Stomach (tissue), 9 donors: Measurements from ENCODE around the gene DDIAS. TPM values are rescaled to one million over a fixed set of nuclear protein-coding genes. Genes with fewer than 3 reads are reported as not detected.
"Not testable (repeated sequence)": the region's sequence is repeated elsewhere in the genome, so short reads cannot be mapped to it uniquely, and the experiment has no call there.

Experiments
- DNase-seq, 2 donors: peaks; one replicate each; pipeline versions ENCODE4 v3.0.0 to v3.0.0-alpha.2; 2013 to 2019
- H3K27ac ChIP-seq, 5 donors: fragments of 200-600 bp in 4 of 5; sonication (generic) in 4 of 5; one replicate each; pipeline ENCODE4 v1.5.1; 2013 to 2019; ENCODE audit warnings: mild to moderate bottlenecking in 1 of 5, moderate library complexity in 1 of 5
- H3K27me3 ChIP-seq, 3 donors: fragments of 200-600 bp; sonication (generic); one replicate each; pipeline ENCODE4 v1.5.1; 2017 to 2019; ENCODE audit warnings: mixed run types in 1 of 3
- H3K36me3 ChIP-seq, 4 donors: fragments of 200-600 bp; sonication (generic); 1 replicate in 3 of 4; 2 replicates in 1 of 4; pipeline ENCODE4 v1.5.1; 2016 to 2019
- H3K4me1 ChIP-seq, 4 donors: fragments of 200-600 bp; sonication (generic); one replicate each; pipeline ENCODE4 v1.5.1; 2016 to 2019
- H3K4me3 ChIP-seq, 4 donors: fragments of 200-600 bp; sonication (generic) in 3 of 4; one replicate each; pipeline ENCODE4 v1.5.1; 2016 to 2019; ENCODE audit warnings: mild to moderate bottlenecking in 1 of 4
- H3K9me3 ChIP-seq, 4 donors: fragments of 200-600 bp; sonication (generic); one replicate each; pipeline ENCODE4 v1.5.1; 2016 to 2019
- CTCF ChIP-seq, 7 experiments: fragments of 450-650 bp in 4 of 7; fragments of 200-600 bp in 3 of 7; sonication (generic) in 3 of 7; IDR thresholded peaks; one replicate each; pipeline ENCODE4 v1.5.1; 2016 to 2019; ENCODE audit warnings: antibody characterized with exemption in 7 of 7, control low read depth in 2 of 7, mild to moderate bottlenecking in 1 of 7
- EP300 ChIP-seq: sonication (generic); formaldehyde crosslinking; IDR thresholded peaks from one replicate; pipeline ENCODE4 v1.6.1; 2017; ENCODE audit warnings: antibody characterized with exemption
- POLR2A ChIP-seq, 4 donors: fragments of 450-650 bp; IDR thresholded peaks; one replicate each; pipeline ENCODE4 v1.6.1; 2016; ENCODE audit warnings: antibody characterized with exemption in 4 of 4, control low read depth in 2 of 4, mild to moderate bottlenecking in 1 of 4, moderate library complexity in 1 of 4
- POLR2AphosphoS5 ChIP-seq, 3 donors: sonication (generic); formaldehyde crosslinking; IDR thresholded peaks; one replicate each; pipeline ENCODE4 v1.6.1; 2016; ENCODE audit warnings: antibody characterized with exemption in 3 of 3
- WGBS, 5 donors: extraction: QIAGEN DNeasy Blood & Tissue Kit in 3 of 5; methylation state at CpG; one replicate each; pipeline versions ENCODE4 v1.1.5 to v1.1.7; 2013 to 2018; 5-methylcytosine and 5-hydroxymethylcytosine counted together
- intact Hi-C: fragments of 100-400 bp; cut with DNase I; formaldehyde crosslinking; loops from one replicate; pipeline ENCODE4 v1.15.1; 2023; ENCODE audit warnings: low total_unique reads
- polyA plus RNA-seq, 3 donors: library from polyadenylated mRNA; stranded (reverse); fragments of 200-250 nt; gene quantifications; one replicate each; pipeline ENCODE4 v1.2.3, GENCODE V29; 2013
- total RNA-seq, 5 donors: library from RNA; depleted of rRNA; stranded (reverse); fragments of >200 nt; gene quantifications; one replicate each; pipeline versions ENCODE4 v1.1.0 to v1.2.3, GENCODE V29; 2014 to 2016
- donor health status: healthy with polysubstance abuse.
- donor health status: Bipolar disorder and iron deficiency.
- donor health status: healthy.

Gene DDIAS
- total and polyA plus RNA-seq, 8 donors, result 0.31 to 2.6 (median 1.6) TPM; not detected in 3

GRCh38 chr11:82942376-82942775, 40.8 kb downstream of the DDIAS start:
- H3K27me3 ChIP-seq, result no peaks in the 10 kb centered on the region
- WGBS, 5 donors, result 95 to 98% (median 98%) methylated on average over 2 of the region's 2 CpGs; no CpG with 5 or more reads in 2 of the 5 donors
- no peaks in the 10 kb centered on the region for H3K4me1 ChIP-seq
- TF ChIP-seq EP300 (no peak), POLR2AphosphoS5 (IDR thresholded peaks at IDR 0.05) (no peak), CTCF (IDR thresholded peaks at IDR 0.05) (no peak)
- H3K27ac ChIP-seq, result no peak overlapping the region
- no peak for DNase-seq
- no peak overlapping the region for H3K4me3 ChIP-seq
- H3K9me3 ChIP-seq, result no peaks in the 10 kb centered on the region
- intact Hi-C loops, result no loop called here
- no peaks in the 10 kb centered on the region for H3K36me3 ChIP-seq

GRCh38 chr11:82943430-82943829, 41.9 kb downstream of the DDIAS start:
- DNase-seq, H3K27me3 ChIP-seq, H3K9me3 ChIP-seq, intact Hi-C loops, H3K4me1 ChIP-seq, H3K27ac ChIP-seq, H3K4me3 ChIP-seq, H3K36me3 ChIP-seq: not testable (repeated sequence)
- 38 to 76% (median 53%) methylated on average over 1 of the region's 1 CpG for WGBS, 5 donors
- TF ChIP-seq POLR2AphosphoS5 (IDR thresholded peaks at IDR 0.05), result peak in 1 of 3 donors; percentile 24

GRCh38 chr11:82944198-82944597, 42.7 kb downstream of the DDIAS start:
- Histone ChIP-seq H3K27me3 (no peaks in the 10 kb centered on the region), H3K4me1 (no peaks in the 10 kb centered on the region), H3K36me3 (no peaks in the 10 kb centered on the region), H3K4me3 (no peak overlapping the region), H3K27ac (no peak overlapping the region), H3K9me3 (peaks cover 0 to under 1% (median 0%) of the 10 kb centered on the region in 4 donors)
- 75 to 93% (median 90%) methylated on average over 2 of the region's 2 CpGs for WGBS, 5 donors
- intact Hi-C loops, result no loop called here
- TF ChIP-seq POLR2AphosphoS5 (IDR thresholded peaks at IDR 0.05), result no peak
- no peak for TF ChIP-seq CTCF (IDR thresholded peaks at IDR 0.05)
- TF ChIP-seq EP300, result no peak
- no peak for TF ChIP-seq POLR2A (IDR thresholded peaks at IDR 0.05)
- DNase-seq, result no peak

GRCh38 chr11:82945041-82945440, 43.5 kb downstream of the DDIAS start:
- intact Hi-C loops, DNase-seq, H3K27ac ChIP-seq, H3K4me3 ChIP-seq, H3K9me3 ChIP-seq, H3K36me3 ChIP-seq, H3K27me3 ChIP-seq, H3K4me1 ChIP-seq: not testable (repeated sequence)
- 80 to 91% (median 85%) methylated on average over 1 of the region's 1 CpG for WGBS, 5 donors

GRCh38 chr11:82945682-82946081, 44.1 kb downstream of the DDIAS start:
- Histone ChIP-seq H3K4me3 (no peak overlapping the region), H3K36me3 (no peaks in the 10 kb centered on the region), H3K4me1 (no peaks in the 10 kb centered on the region), H3K27me3 (no peaks in the 10 kb centered on the region), H3K27ac (no peak overlapping the region), H3K9me3 (peaks cover 0 to 9% (median 0%) of the 10 kb centered on the region in 4 donors)
- TF ChIP-seq POLR2AphosphoS5 (IDR thresholded peaks at IDR 0.05) (no peak), CTCF (IDR thresholded peaks at IDR 0.05) (no peak), EP300 (no peak), POLR2A (IDR thresholded peaks at IDR 0.05) (no peak)
- intact Hi-C loops, result no loop called here
- no peak for DNase-seq

- H3K27me3 ChIP-seq, result no peaks in the 10 kb centered on the region
- H3K36me3 ChIP-seq, result no peaks in the 10 kb centered on the region
- no peak overlapping the region for H3K4me3 ChIP-seq
- no peak for DNase-seq
- H3K27ac ChIP-seq, result no peak overlapping the region
- H3K4me1 ChIP-seq, result no peaks in the 10 kb centered on the region
- TF ChIP-seq EP300, result no peak
- intact Hi-C loops, result no loop called here
- H3K9me3 ChIP-seq, result peaks cover 0 to 19% (median 9%) of the 10 kb centered on the region in 4 donors
Measured at GRCh38 chr11:82949352-82949751, 47.8 kb downstream of the DDIAS start.

- peaks cover 0 to 23% (median 11%) of the 10 kb centered on the region in 4 donors for H3K9me3 ChIP-seq
- DNase-seq, H3K27ac ChIP-seq, H3K4me1 ChIP-seq, intact Hi-C loops, H3K36me3 ChIP-seq, H3K27me3 ChIP-seq, H3K4me3 ChIP-seq: not testable (repeated sequence)
- 95 to 100% (median 98%) methylated on average over 2 of the region's 2 CpGs for WGBS, 5 donors
Measured at GRCh38 chr11:82950502-82950901, 49.0 kb downstream of the DDIAS start.

- 59 to 73% (median 62%) methylated on average over 9 of the region's 9 CpGs for WGBS, 5 donors
- DNase-seq, result peak; percentile 38 to 51
- H3K4me3 ChIP-seq, H3K36me3 ChIP-seq, H3K4me1 ChIP-seq, intact Hi-C loops, H3K27ac ChIP-seq, H3K27me3 ChIP-seq: not testable (repeated sequence)
- H3K9me3 ChIP-seq, result peaks cover 0 to 16% (median 10%) of the 10 kb centered on the region in 4 donors
Measured at GRCh38 chr11:82955736-82956453, 54.4 kb downstream of the DDIAS start.
